CD4-positive, alpha-beta memory T cell (primary cell): ENCODE results near the gene ZNF213. TPM values are rescaled to one million over a fixed set of nuclear protein-coding genes. Genes with fewer than 3 reads are reported as not detected.

Source experiments
- CTCF ChIA-PET: fragments of 350-600 bp; sonication (Branson Sonifier 250); formaldehyde crosslinking; loops from one replicate; lab custom pipeline; 2021; ENCODE audit warnings: inconsistent platforms; ENCODE audit not compliant: partially characterized antibody; lab: Charles Lee
- POLR2A ChIA-PET: fragments of 350-600 bp; sonication (Branson Sonifier 250); formaldehyde crosslinking; loops from one replicate; lab custom pipeline; 2021; ENCODE audit not compliant: partially characterized antibody; lab: Charles Lee
- DNase-seq, 5 donors: peaks; one replicate each; pipeline versions ENCODE4 v3.0.0 to v3.0.0-alpha.2; 2020 to 2022; ENCODE audit warnings: mixed read lengths in 1 of 5
- H3K27ac ChIP-seq: one replicate; pipeline ENCODE4 v1.7.0; 2013; ENCODE audit warnings: low read depth, low read length
- H3K27me3 ChIP-seq: 2 replicates; pipeline ENCODE4 v1.7.0; 2013; ENCODE audit warnings: mild to moderate bottlenecking, low read length, moderate library complexity; ENCODE audit not compliant: insufficient read depth
- H3K36me3 ChIP-seq: 2 replicates; pipeline ENCODE4 v1.7.0; 2013; ENCODE audit warnings: mild to moderate bottlenecking, low read length, moderate library complexity; ENCODE audit not compliant: insufficient read depth
- H3K4me1 ChIP-seq: 2 replicates; pipeline ENCODE4 v1.7.0; 2013; ENCODE audit warnings: mild to moderate bottlenecking, low read length, moderate library complexity; ENCODE audit not compliant: insufficient read depth
- H3K4me3 ChIP-seq, 2 donors: one replicate each; pipeline ENCODE4 v1.7.0; 2013; ENCODE audit warnings: low read length in 2 of 2, mild to moderate bottlenecking in 1 of 2
- H3K9me3 ChIP-seq, 2 donors: one replicate each; pipeline ENCODE4 v1.7.0; 2013; ENCODE audit warnings: low read length in 2 of 2, control low read depth in 1 of 2; ENCODE audit not compliant: control insufficient read depth in 1 of 2
- H3K27ac Mint-ChIP-seq, 7 donors: one replicate each; pipeline ENCODE4 v1.8.0; 2020 to 2021; ENCODE audit warnings: mixed read lengths in 7 of 7, mild to moderate bottlenecking in 6 of 7, inconsistent platforms in 3 of 7, moderate library complexity in 3 of 7
- H3K27me3 Mint-ChIP-seq, 2 donors: one replicate each; pipeline ENCODE4 v1.8.0; 2020 to 2021; ENCODE audit warnings: mixed read lengths in 2 of 2
- H3K36me3 Mint-ChIP-seq, 2 donors: one replicate each; pipeline ENCODE4 v1.8.0; 2020 to 2021; ENCODE audit warnings: mixed read lengths in 2 of 2, inconsistent platforms in 1 of 2, mild to moderate bottlenecking in 1 of 2
- H3K4me1 Mint-ChIP-seq, 4 donors: one replicate each; pipeline ENCODE4 v1.8.0; 2020 to 2021; ENCODE audit warnings: mixed read lengths in 4 of 4, mild to moderate bottlenecking in 1 of 4
- H3K4me3 Mint-ChIP-seq, 8 donors: one replicate each; pipeline ENCODE4 v1.8.0; 2020 to 2021; ENCODE audit warnings: mixed read lengths in 8 of 8, mild to moderate bottlenecking in 7 of 8, moderate library complexity in 6 of 8, inconsistent platforms in 3 of 8
- H3K9me3 Mint-ChIP-seq, 8 donors: one replicate each; pipeline ENCODE4 v1.8.0; 2020 to 2021; ENCODE audit warnings: mixed read lengths in 8 of 8, mild to moderate bottlenecking in 5 of 8, inconsistent platforms in 3 of 8, moderate library complexity in 1 of 8
- intact Hi-C: fragments of 100-400 bp; cut with micrococcal nuclease; formaldehyde crosslinking; loops from one replicate; pipeline ENCODE4 v1.15.1; 2023
- polyA plus RNA-seq, 2 donors: library from polyadenylated mRNA; unstranded; fragments of 300-500 nt; fragmentation: Illumina TruSeq; gene quantifications; one replicate each; pipeline ENCODE4 v1.2.3, GENCODE V29; 2021
- total RNA-seq, 2 experiments: library from RNA; stranded (reverse); gene quantifications; one replicate each; pipeline ENCODE4 v1.2.3, GENCODE V29; 2021

Gene ZNF213
- total and polyA plus RNA-seq, 4 experiments from 2014 or later, result 0.67 to 14.5 (median 8.7) TPM

GRCh38 chr16:3096362-3096761, 38.5 kb upstream of the ZNF213 start:
- Histone ChIP-seq H3K27ac (peak overlapping the region; percentile 14), H3K4me1 (peaks cover 51% of the 10 kb centered on the region), H3K9me3 (no peaks in the 10 kb centered on the region), H3K4me3 (no peak overlapping the region), H3K36me3 (no peaks in the 10 kb centered on the region), H3K27me3 (no peaks in the 10 kb centered on the region)
- H3K36me3 Mint-ChIP-seq, result no peaks in the 10 kb centered on the region
- intact Hi-C loops, result loop anchor here (1.0 kb wide), 2 partner anchors 33 to 70 kb away; no protein-coding TSS in a partner anchor
- H3K9me3 Mint-ChIP-seq, result no peaks in the 10 kb centered on the region
- ChIA-PET CTCF (interaction anchor here (0.9 to 17.8 kb wide), 21 partner anchors 8 to 76 kb away, joined by 3 to 376 read pairs (median 4); partner anchors contain the start of genes HCFC1R1, IL32, THOC6 and ZNF213), POLR2A (interaction anchor here (1.0 to 12.6 kb wide), 10 partner anchors 13 to 39 kb away, joined by 3 to 146 read pairs (median 5); partner anchors contain the start of genes IL32 and ZNF213)
- peaks cover 20 to 61% (median 42%) of the 10 kb centered on the region in 4 donors for H3K4me1 Mint-ChIP-seq
- H3K27me3 Mint-ChIP-seq, result no peaks in the 10 kb centered on the region
- H3K27ac Mint-ChIP-seq, result peak overlapping the region in 5 of 7 donors; percentile 68 to 92 (median 84)
- H3K4me3 Mint-ChIP-seq, result no peak overlapping the region
- DNase-seq, result no peak

- Mint-ChIP-seq H3K36me3 (no peaks in the 10 kb centered on the region), H3K4me3 (peak overlapping the region in 1 of 8 donors; percentile 3), H3K4me1 (peaks cover 25 to 62% (median 44%) of the 10 kb centered on the region in 4 donors), H3K27me3 (no peaks in the 10 kb centered on the region), H3K9me3 (no peaks in the 10 kb centered on the region), H3K27ac (peak overlapping the region in 4 of 7 donors; percentile 31 to 87 (median 78))
- Histone ChIP-seq H3K4me1 (peaks cover 56% of the 10 kb centered on the region), H3K9me3 (no peaks in the 10 kb centered on the region), H3K27me3 (no peaks in the 10 kb centered on the region), H3K4me3 (no peak overlapping the region), H3K27ac (no peak overlapping the region), H3K36me3 (no peaks in the 10 kb centered on the region)
- CTCF ChIA-PET, result interaction anchor here (0.9 to 17.8 kb wide), 7 partner anchors 9 to 69 kb away, joined by 3 to 376 read pairs (median 11); partner anchors contain the start of genes IL32 and ZNF213
- POLR2A ChIA-PET, result interaction anchor here (0.7 to 12.6 kb wide), 8 partner anchors 13 to 116 kb away, joined by 3 to 146 read pairs (median 6); partner anchors contain the start of genes IL32 and ZNF213
- no peak for DNase-seq
- intact Hi-C loops, result no loop called here
Observed at GRCh38 chr16:3097266-3097665, 37.6 kb upstream of the ZNF213 start.

GRCh38 chr16:3098459-3099394, 36.1 kb upstream of the ZNF213 start, which contains the start of gene ZSCAN10:
Gene ZSCAN10, minus strand, starts transcription at chr16:3099294. Its CDS starts 6,357 bp downstream, at chr16:3092937.
- CTCF ChIA-PET, result interaction anchor here (1.1 to 17.8 kb wide), 9 partner anchors 10 to 71 kb away, joined by 3 to 376 read pairs (median 5); partner anchors contain the start of genes IL32 and ZNF213
- peak within 1 kb of the TSS; percentile 82 to 97 (median 93) for H3K27ac Mint-ChIP-seq
- H3K27me3 ChIP-seq, result no peaks in the 10 kb centered on the region

GRCh38 chr16:3099395-3099731, 35.5 kb upstream of the ZNF213 start:
- ChIA-PET POLR2A (interaction anchor here (0.8 to 12.6 kb wide), 14 partner anchors 9 to 68 kb away, joined by 3 to 146 read pairs (median 9); partner anchors contain the start of genes IL32 and ZNF213), CTCF (interaction anchor here (0.6 to 17.8 kb wide), 6 partner anchors 22 to 192 kb away, joined by 3 to 376 read pairs (median 42); partner anchors contain the start of genes IL32 and ZNF213)
- Histone ChIP-seq H3K4me1 (peaks cover 63% of the 10 kb centered on the region), H3K9me3 (no peaks in the 10 kb centered on the region), H3K27me3 (no peaks in the 10 kb centered on the region), H3K4me3 (peak overlapping the region in 1 of 2 donors; percentile 19), H3K27ac (no peak overlapping the region), H3K36me3 (no peaks in the 10 kb centered on the region)
- Mint-ChIP-seq H3K27ac (peak overlapping the region in 3 of 7 donors; percentile 12 to 88 (median 82)), H3K4me3 (peak overlapping the region in 2 of 8 donors; percentile 77 to 88), H3K9me3 (no peaks in the 10 kb centered on the region), H3K36me3 (no peaks in the 10 kb centered on the region), H3K4me1 (peaks cover 25 to 70% (median 49%) of the 10 kb centered on the region in 4 donors), H3K27me3 (no peaks in the 10 kb centered on the region)
- intact Hi-C loops, result no loop called here
- DNase-seq, result no peak

More at GRCh38 chr16:3098459-3099394, 36.1 kb upstream of the ZNF213 start, which contains the start of gene ZSCAN10:
- POLR2A ChIA-PET, result interaction anchor here (0.7 to 12.6 kb wide), 15 partner anchors 18 to 67 kb away, joined by 3 to 146 read pairs (median 9); partner anchors contain the start of genes IL32 and ZNF213
- H3K4me3 Mint-ChIP-seq, result peak within 1 kb of the TSS; percentile 77 to 90 (median 86)
- no peaks in the 10 kb centered on the region for H3K9me3 Mint-ChIP-seq
- no peaks in the 10 kb centered on the region for H3K36me3 Mint-ChIP-seq
- Histone ChIP-seq H3K36me3 (no peaks in the 10 kb centered on the region), H3K9me3 (no peaks in the 10 kb centered on the region), H3K27ac (peak within 1 kb of the TSS; percentile 33), H3K4me1 (peaks cover 68% of the 10 kb centered on the region), H3K4me3 (peak within 1 kb of the TSS; percentile 19 to 23)
- intact Hi-C loops, result no loop called here
- H3K4me1 Mint-ChIP-seq, result peaks cover 25 to 72% (median 51%) of the 10 kb centered on the region in 4 donors
- no peaks in the 10 kb centered on the region for H3K27me3 Mint-ChIP-seq
- no peak for DNase-seq

- CTCF ChIA-PET, result interaction anchor here (0.6 to 17.8 kb wide), 7 partner anchors 10 to 193 kb away, joined by 3 to 376 read pairs (median 15); partner anchors contain the start of genes IL32 and ZNF213
- no peaks in the 10 kb centered on the region for H3K36me3 ChIP-seq
- POLR2A ChIA-PET, result interaction anchor here (0.8 to 12.6 kb wide), 14 partner anchors 9 to 72 kb away, joined by 3 to 146 read pairs (median 9); partner anchors contain the start of genes IL32 and ZNF213
- peak; percentile 80 to 89 (median 82) for DNase-seq
- no peaks in the 10 kb centered on the region for H3K27me3 Mint-ChIP-seq
- peaks cover 58% of the 10 kb centered on the region for H3K4me1 ChIP-seq
- H3K36me3 Mint-ChIP-seq, result no peaks in the 10 kb centered on the region
- no peaks in the 10 kb centered on the region for H3K9me3 Mint-ChIP-seq
- H3K9me3 ChIP-seq, result no peaks in the 10 kb centered on the region
- H3K4me3 ChIP-seq, result peak overlapping the region; percentile 19 to 23
- H3K27ac ChIP-seq, result peak overlapping the region; percentile 33
- H3K4me3 Mint-ChIP-seq, result peak overlapping the region; percentile 77 to 90 (median 86)
- H3K27ac Mint-ChIP-seq, result peak overlapping the region; percentile 82 to 97 (median 93)
- H3K27me3 ChIP-seq, result no peaks in the 10 kb centered on the region
- intact Hi-C loops, result loop anchor here (1.0 to 2.0 kb wide), 3 partner anchors 24 to 69 kb away; no protein-coding TSS in a partner anchor
- H3K4me1 Mint-ChIP-seq, result peaks cover 19 to 68% (median 44%) of the 10 kb centered on the region in 4 donors
Observed at GRCh38 chr16:3099732-3100499, 34.9 kb upstream of the ZNF213 start.
